Panc1 (cell line): ENCODE measurements around the gene TULP4. TPM values are rescaled to one million over a fixed set of nuclear protein-coding genes. Genes with fewer than 3 reads are reported as not detected.

Experiments used
- ATAC-seq: fragments of 200-7000 bp; cut with Tn5 transposase; 2 replicates; pipeline ENCODE4 v1.9.1; 2020; ENCODE audit warnings: mild to moderate bottlenecking, moderate library complexity
- BruUV-seq: library from RNA; stranded (reverse); fragments of 400-500 nt; replicated peaks from 2 replicates; lab custom pipeline; 2021; lab: Mats Ljungman, UMichigan
- CTCF ChIA-PET: fragments of 300-600 bp; sonication (Branson Sonifier 250); formaldehyde crosslinking; loops from one replicate; lab custom pipeline; 2022; ENCODE audit warnings: antibody characterized with exemption; lab: Charles Lee
- POLR2A ChIA-PET: fragments of 300-600 bp; sonication (Branson Sonifier 250); formaldehyde crosslinking; loops from one replicate; lab custom pipeline; 2022; ENCODE audit warnings: antibody characterized with exemption; lab: Charles Lee
- DNase-seq: peaks from one replicate; pipeline ENCODE4 v3.0.0-alpha.2; 2010; ENCODE audit warnings: low read depth, low spot score
- H3K27ac ChIP-seq: 2 replicates; pipeline ENCODE4 v1.5.1; 2011; ENCODE audit warnings: mild to moderate bottlenecking, low read length, inconsistent platforms
- H3K27me3 ChIP-seq: fragments of 200-500 bp; sonication (Bioruptor generic); 2 replicates; pipeline ENCODE4 v1.6.0; 2014; ENCODE audit warnings: low read length, inconsistent platforms; ENCODE audit not compliant: control insufficient read depth, insufficient read depth
- H3K36me3 ChIP-seq: fragments of 200-500 bp; sonication (Bioruptor generic); 2 replicates; pipeline ENCODE4 v1.5.1; 2014; ENCODE audit warnings: inconsistent platforms, mild to moderate bottlenecking, low read length, moderate library complexity; ENCODE audit not compliant: control insufficient read depth, insufficient read depth
- H3K4me1 ChIP-seq: 2 replicates; pipeline ENCODE4 v1.5.1; 2011; ENCODE audit warnings: inconsistent platforms, mild to moderate bottlenecking, low read length, moderate library complexity; ENCODE audit not compliant: control insufficient read depth, insufficient read depth
- H3K4me3 ChIP-seq, 2 experiments: 2 replicates each; pipeline ENCODE4 v1.5.1; 2011 to 2012; ENCODE audit warnings: low read depth in 2 of 2, low read length in 2 of 2, mild to moderate bottlenecking in 2 of 2, inconsistent platforms in 1 of 2, moderate library complexity in 1 of 2
- H3K9me3 ChIP-seq: fragments of 200-500 bp; sonication (Bioruptor generic); 2 replicates; pipeline ENCODE4 v1.5.1; 2014; ENCODE audit warnings: low read depth, mild to moderate bottlenecking, inconsistent platforms, low read length, moderate library complexity; ENCODE audit not compliant: control insufficient read depth, insufficient read depth
- POLR2AphosphoS5 ChIP-seq: IDR thresholded peaks from 2 replicates; pipeline ENCODE4 v1.6.1; 2012; ENCODE audit warnings: mild to moderate bottlenecking, low read depth, low read length, moderate library complexity
- SIN3A ChIP-seq: IDR thresholded peaks from 2 replicates; pipeline ENCODE4 v1.6.1; 2012; ENCODE audit warnings: low read depth, mild to moderate bottlenecking, low read length, moderate library complexity, borderline replicate concordance; ENCODE audit not compliant: insufficient read depth
- TCF7L2 ChIP-seq: IDR thresholded peaks from 2 replicates; pipeline ENCODE4 v1.6.1; 2011; ENCODE audit warnings: mild to moderate bottlenecking, low read depth, low read length, inconsistent platforms
- in situ Hi-C: cut with HindIII; loops from 2 replicates; pipeline ENCODE4 v1.10.0; 2016; ENCODE audit warnings: low sequenced_read_pairs, low pct_unique_long_range_greater_than_20kb
- intact Hi-C: fragments of 100-400 bp; cut with micrococcal nuclease; formaldehyde crosslinking; loops from one replicate; pipeline ENCODE4 v1.10.0; 2022; ENCODE audit not compliant: unreplicated experiment
- total RNA-seq: library from RNA; stranded (reverse); gene quantifications from one replicate; pipeline ENCODE4 v1.2.1, GENCODE V29; 2021; ENCODE audit not compliant: unreplicated experiment
- TF ChIP-seq, protein P1 (sequence below), 2 experiments: IDR thresholded peaks; 2 replicates each; pipeline ENCODE4 v1.6.1; 2011 to 2012; ENCODE audit warnings: low read depth in 2 of 2, control low read depth in 1 of 2, low read length in 1 of 2, mild to moderate bottlenecking in 1 of 2, moderate library complexity in 1 of 2; ENCODE audit not compliant: insufficient read depth in 1 of 2
- TF ChIP-seq, protein P2 (sequence below): fragments of 450-650 bp; IDR thresholded peaks from 2 replicates; pipeline ENCODE4 v1.5.1; 2017; ENCODE audit warnings: mild to moderate bottlenecking

TULP4 gene
- total RNA-seq, 1 experiment from 2014 or later, result 105 TPM

DNA sequence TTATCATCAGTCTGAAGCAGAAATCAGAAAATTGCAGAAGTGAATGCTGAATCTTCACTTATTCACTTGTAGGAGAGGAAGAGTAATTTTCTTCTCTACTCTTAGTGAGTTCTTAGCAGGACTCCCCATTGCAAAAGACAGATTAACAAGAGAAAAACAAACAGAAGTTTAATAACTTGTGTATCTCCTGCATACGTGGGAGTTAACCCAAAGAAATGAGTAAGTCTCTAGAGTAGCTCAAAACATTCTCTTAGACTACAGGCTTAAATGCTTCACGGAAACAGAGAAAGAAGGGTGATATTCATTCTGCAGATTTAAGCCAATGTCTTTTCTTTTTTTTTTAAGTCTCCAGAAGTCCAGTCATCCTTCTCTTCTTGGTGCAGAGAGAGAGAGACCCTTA lies 149.7 kb downstream of the TULP4 start:
- Histone ChIP-seq H3K4me3 (no peak overlapping the region), H3K9me3 (no peaks in the 10 kb centered on the region), H3K36me3 (peaks cover 7% of the 10 kb centered on the region; the same call in 1 of the 2 replicates), H3K27ac (no peak overlapping the region), H3K4me1 (no peaks in the 10 kb centered on the region), H3K27me3 (no peaks in the 10 kb centered on the region)
- no peak for TF ChIP-seq SIN3A
- TF ChIP-seq, protein P1, sequence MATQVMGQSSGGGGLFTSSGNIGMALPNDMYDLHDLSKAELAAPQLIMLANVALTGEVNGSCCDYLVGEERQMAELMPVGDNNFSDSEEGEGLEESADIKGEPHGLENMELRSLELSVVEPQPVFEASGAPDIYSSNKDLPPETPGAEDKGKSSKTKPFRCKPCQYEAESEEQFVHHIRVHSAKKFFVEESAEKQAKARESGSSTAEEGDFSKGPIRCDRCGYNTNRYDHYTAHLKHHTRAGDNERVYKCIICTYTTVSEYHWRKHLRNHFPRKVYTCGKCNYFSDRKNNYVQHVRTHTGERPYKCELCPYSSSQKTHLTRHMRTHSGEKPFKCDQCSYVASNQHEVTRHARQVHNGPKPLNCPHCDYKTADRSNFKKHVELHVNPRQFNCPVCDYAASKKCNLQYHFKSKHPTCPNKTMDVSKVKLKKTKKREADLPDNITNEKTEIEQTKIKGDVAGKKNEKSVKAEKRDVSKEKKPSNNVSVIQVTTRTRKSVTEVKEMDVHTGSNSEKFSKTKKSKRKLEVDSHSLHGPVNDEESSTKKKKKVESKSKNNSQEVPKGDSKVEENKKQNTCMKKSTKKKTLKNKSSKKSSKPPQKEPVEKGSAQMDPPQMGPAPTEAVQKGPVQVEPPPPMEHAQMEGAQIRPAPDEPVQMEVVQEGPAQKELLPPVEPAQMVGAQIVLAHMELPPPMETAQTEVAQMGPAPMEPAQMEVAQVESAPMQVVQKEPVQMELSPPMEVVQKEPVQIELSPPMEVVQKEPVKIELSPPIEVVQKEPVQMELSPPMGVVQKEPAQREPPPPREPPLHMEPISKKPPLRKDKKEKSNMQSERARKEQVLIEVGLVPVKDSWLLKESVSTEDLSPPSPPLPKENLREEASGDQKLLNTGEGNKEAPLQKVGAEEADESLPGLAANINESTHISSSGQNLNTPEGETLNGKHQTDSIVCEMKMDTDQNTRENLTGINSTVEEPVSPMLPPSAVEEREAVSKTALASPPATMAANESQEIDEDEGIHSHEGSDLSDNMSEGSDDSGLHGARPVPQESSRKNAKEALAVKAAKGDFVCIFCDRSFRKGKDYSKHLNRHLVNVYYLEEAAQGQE (IDR thresholded peaks at IDR 0.05; ENCODE audit: insufficient read depth in 1 of 2, low read depth in 2 of 2, low read length in 1 of 2), result no peak
- TF ChIP-seq TCF7L2, result no peak
- TF ChIP-seq, protein P2, sequence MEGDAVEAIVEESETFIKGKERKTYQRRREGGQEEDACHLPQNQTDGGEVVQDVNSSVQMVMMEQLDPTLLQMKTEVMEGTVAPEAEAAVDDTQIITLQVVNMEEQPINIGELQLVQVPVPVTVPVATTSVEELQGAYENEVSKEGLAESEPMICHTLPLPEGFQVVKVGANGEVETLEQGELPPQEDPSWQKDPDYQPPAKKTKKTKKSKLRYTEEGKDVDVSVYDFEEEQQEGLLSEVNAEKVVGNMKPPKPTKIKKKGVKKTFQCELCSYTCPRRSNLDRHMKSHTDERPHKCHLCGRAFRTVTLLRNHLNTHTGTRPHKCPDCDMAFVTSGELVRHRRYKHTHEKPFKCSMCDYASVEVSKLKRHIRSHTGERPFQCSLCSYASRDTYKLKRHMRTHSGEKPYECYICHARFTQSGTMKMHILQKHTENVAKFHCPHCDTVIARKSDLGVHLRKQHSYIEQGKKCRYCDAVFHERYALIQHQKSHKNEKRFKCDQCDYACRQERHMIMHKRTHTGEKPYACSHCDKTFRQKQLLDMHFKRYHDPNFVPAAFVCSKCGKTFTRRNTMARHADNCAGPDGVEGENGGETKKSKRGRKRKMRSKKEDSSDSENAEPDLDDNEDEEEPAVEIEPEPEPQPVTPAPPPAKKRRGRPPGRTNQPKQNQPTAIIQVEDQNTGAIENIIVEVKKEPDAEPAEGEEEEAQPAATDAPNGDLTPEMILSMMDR, result no peak
- TF ChIP-seq POLR2AphosphoS5, result no peak
- no peak for DNase-seq
- ATAC-seq, result no peak
- CTCF ChIA-PET, result interaction anchor here (0.5 kb wide), 1 partner anchor 177 kb away, joined by 8 read pairs; no protein-coding TSS in a partner anchor
- BruUV-seq, result no TSS peak
- intact Hi-C loops (no loop called here), in situ Hi-C loops (no loop called here)
- POLR2A ChIA-PET, result no interaction called here

DNA sequence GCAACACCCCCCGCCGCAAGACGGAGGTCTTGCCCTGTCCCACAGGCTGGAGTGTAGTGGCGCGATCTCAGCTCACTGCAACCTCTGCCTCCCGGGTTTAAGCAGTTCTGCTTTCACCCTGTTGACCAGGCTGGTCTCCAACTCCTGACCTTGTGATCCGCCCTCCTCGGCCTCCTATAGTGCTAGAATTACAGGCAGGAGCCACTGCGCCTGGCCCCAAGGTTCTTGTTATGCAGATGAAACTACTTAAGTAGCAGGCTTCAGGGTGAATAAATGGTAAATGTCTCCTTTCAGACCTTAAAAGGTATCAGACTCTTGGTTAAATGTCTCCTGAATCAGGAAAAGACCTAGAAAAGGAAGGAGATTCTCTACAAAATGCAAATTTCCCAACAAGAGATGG lies 152.2 kb downstream of the TULP4 start:
- Histone ChIP-seq H3K4me1 (no peaks in the 10 kb centered on the region), H3K4me3 (no peak overlapping the region), H3K36me3 (peaks cover 7% of the 10 kb centered on the region; the same call in 1 of the 2 replicates), H3K27me3 (no peaks in the 10 kb centered on the region), H3K27ac (no peak overlapping the region), H3K9me3 (no peaks in the 10 kb centered on the region)
- in situ Hi-C loops, result no loop called here
- no peak for TF ChIP-seq POLR2AphosphoS5
- TF ChIP-seq SIN3A, result no peak
- TF ChIP-seq TCF7L2, result no peak
- TF ChIP-seq, protein P2, result no peak
- TF ChIP-seq, protein P1 (IDR thresholded peaks at IDR 0.05; ENCODE audit: insufficient read depth in 1 of 2, low read depth in 2 of 2, low read length in 1 of 2), result no peak
- DNase-seq, result no peak
- ChIA-PET POLR2A (no interaction called here), CTCF (no interaction called here)
- BruUV-seq, result no TSS peak
- no peak for ATAC-seq
- intact Hi-C loops, result no loop called here
